GM19455 (cell line): ENCODE measurements around the gene MMP23B.
"Not testable (repeated sequence)": the region's sequence is repeated elsewhere in the genome, so short reads cannot be mapped to it uniquely, and the experiment has no call there.

Experiments used
- ATAC-seq: cut with Tn5 transposase; IDR thresholded peaks from one replicate; pipeline ENCODE4 v1.9.1; 2021; ENCODE audit not compliant: unreplicated experiment

The MMP23B gene

DNA sequence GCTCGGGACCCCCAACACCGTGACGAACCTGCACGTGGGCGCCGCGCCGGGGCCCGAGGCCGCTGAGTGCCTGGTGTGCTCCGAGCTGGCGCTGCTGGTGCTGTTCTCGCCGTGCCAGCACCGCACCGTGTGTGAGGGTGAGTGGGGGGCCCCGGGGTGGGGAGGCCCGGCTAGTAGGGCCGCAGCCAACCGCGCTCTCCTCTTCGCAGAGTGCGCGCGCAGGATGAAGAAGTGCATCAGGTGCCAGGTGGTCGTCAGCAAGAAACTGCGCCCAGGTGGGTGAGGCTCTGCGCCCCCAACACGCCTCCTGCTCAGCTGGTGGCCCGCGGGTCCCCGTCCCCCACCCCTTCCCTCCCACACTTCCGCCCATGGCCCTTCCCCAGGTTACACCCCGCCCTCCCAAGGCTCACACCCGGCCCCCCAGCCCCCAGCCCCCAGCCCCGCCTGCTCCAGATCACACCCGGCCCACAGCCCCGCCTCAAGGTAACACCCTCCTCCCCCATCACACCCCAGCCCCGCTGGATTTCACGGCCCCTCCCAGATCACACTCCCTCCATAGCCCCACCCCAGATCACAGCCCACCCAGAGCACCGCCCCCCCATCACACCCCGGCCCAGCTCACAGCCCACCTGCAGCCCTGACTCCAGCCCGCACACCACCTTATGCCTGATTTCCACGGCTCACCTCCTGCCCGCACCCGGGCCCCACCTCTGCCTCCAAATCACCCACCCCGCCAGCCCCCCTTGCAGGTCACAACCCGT, 2.4 kb upstream of the MMP23B start:
- no peak for ATAC-seq

DNA sequence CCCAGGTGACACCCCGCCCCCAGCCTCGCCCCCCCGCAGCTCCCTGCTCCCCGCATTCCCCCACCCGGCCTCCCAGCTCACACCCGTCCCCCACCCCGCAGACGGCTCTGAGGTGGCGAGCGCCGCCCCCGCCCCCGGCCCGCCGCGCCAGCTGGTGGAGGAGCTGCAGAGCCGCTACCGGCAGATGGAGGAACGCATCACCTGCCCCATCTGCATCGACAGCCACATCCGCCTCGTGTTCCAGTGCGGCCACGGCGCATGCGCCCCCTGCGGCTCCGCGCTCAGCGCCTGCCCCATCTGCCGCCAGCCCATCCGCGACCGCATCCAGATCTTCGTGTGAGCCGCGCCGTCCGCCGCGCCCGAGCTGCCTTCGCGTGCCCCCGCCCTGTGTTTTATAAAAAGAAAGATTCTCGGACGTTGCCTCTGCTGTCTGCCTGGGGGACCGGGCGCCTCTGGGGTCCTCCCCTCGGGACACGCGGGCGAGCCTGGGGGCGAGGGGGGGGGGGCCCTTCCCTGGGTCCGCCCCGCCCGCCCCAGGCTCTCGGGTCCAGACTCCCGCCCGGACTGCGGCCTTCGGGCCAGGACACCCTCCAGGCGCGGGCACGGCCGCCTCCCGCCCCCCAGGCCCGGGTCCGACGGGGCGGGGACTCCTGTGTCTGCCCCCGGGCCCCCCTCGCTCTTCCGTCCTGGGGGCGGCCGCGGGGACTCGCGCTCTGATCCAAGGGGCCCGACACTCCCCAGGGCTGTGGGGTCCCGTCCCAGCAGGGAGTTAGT, 1.6 kb upstream of the MMP23B start:
- peak; percentile 55 for ATAC-seq

DNA sequence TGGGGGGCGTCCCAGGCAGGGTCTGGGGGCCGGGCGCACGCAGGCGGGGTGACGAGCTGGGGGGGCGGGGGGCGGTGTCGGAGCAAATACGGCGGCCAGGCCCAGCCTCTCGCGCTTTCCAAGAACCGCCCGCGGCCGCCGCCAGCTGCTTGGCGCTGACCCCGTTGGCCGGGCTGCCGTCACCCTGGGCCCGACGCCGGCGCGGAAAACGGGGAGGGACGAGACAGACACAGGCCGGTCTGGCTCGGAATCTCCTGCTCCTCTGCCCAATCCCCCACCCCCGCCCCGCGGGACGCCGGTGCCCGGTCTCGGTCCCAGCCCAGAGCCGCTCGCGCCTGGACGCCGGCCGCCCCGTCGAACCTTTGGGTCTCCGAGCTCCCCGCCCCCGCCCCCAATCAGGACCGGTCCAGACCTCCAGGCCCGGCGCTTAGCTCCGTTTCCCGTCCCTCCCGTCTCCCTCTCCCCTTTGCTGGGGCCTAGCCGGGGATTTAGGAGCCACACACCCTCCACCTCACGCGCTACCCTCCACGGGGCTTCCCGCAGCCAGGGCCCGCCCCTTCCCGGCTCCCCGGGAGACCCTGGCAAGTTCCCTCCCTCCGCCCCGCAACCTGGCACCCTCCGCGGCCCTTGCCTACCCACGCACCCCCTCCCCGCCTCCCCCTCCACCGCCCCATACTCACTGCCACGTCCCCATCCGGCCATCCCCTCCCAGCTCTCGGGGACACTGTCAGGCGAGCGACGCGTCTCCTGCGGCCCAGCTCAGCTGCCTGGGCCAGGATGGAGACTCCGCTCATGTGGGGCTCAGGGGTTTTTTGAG, 800 bp upstream of the MMP23B start:
- no peak for ATAC-seq

DNA sequence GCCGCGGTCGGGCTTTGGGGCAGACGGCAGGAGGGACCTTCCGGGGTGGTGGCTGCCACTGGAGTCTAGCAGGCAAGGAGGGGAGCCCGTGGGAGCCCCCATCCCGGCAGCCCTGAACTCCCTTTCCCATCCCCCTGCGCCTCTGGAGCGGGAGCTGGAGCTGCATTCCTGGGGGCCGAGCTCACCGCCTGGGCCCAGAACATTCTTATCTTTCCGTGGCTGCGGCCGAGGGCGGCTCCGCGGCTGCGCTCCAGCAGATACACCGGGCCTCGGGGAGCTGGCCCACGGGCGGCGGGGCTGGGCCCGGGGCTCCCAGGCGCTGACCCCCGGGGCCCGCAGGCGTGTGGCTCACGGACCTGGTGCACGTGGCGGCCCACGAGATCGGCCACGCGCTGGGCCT, 1.4 kb downstream of the MMP23B start:
- ATAC-seq = not testable (repeated sequence)

DNA sequence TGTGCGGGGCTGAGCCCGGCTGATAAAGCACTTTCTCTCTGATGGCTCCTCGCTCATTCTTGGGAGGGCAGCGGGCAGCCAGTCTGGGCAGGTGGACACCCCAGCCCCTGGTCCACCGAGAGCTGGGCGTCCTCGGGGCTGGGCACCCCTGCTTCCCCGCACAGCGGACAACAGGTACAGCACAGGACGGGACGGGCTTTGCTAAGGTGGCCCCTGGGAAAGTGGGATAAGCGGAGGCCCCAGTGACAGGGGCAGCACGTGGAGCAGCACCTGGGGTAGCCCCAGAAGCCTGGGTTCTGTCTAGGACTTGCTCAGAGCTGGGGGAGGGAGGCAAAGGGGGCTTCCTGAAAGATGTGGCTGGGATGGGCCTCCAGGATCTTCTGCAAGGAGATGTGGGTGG, 2.6 kb downstream of the MMP23B start:
- not testable (repeated sequence) for ATAC-seq

DNA sequence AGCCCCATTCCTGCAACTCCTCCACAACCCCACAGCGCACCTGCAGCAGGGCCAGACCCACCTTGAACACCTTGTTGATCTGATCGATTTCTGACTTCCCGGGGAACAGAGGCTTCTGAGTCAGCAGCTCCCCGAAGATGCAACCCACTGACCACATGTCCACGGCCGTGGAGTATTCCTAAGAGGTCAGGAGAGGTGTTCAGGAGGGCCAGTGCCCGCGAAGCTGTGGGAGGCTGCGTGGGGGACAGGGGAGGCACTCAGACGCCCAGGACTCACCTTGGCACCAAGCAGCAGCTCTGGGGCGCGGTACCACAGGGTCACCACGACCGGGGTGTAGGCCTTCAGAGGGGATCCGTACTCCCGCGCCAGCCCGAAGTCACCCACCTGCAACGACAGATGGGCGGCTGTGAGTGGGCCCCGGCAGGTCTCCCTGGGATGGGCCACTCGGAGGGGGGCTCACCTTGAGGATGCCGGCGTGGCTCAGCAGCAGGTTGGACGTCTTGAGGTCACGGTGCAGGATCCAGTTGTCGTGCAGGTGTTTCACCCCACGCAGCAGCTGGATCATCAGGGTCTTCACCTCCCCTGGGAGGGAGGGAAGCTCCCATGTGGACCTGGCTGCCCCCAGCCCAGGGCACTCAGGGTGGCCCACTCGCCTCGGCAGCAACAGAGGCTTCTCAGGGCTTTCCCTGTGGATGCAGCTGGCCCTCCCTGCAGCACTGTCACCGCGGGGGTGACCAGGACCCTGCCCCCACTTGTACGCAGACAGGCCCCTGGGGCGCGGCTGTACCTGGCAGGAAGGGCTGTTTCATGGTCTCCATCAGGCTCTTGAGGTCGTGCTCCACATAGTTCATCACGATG, 4.9 kb downstream of the MMP23B start:
- not testable (repeated sequence) for ATAC-seq

DNA sequence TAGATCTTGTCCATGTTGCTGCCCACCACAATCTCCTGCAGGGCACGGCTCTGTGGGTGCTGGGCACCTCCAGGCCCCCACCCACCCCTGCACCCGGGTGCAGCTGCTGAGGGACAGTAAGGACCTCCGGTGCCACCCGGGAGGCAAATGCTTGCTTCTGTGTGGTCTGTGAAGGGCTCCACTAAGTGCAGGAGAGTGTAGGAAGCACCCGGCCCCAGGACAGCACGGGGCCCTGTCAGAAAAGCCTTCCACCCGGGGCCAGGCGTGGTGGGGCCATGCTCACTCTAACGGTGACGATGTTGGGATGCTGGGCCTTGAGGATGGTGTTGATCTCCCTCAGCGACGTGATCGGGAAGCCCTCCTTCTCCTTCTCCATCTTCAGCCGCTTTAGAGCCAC, 5.5 kb downstream of the MMP23B start:
- ATAC-seq = not testable (repeated sequence)

DNA sequence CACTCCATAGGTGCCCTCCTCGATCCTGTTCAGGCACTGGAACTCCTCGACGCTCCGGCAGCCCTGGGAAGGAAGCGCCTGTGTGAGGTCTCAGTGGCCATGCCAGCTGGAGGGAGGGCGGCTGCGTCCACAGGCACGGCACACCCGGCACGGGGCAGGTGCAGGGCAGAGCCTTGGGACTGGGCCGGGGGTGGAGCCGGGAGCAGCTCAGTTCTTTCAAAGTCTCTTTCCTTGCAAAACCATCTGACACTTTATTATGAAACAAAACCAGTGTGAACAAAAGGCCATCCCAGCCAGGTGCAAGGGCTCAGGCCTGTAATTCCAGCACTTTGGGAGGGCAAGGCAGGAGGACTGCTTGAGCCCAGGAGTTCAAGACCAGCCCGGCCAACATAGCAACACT, 6.6 kb downstream of the MMP23B start:
- not testable (repeated sequence) for ATAC-seq

DNA sequence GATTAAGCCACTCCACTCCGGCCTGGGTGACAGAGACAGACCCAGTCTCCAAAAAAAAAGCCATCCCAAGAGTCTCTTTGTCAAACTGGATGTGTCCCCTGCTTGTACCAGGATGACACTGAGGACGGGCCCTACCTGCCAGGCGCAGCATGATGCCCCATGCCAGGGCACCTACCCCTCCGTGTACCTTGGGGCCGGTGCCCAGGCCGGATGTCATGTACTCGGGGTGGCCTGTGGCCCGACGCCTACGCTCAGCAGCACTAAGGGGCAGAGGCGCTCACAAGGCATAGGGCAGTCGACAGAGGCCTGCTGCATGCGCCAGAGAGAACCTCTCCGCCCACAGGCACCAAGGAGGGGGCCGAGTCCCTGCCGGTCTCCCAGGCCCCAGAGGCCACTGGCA, 7.4 kb downstream of the MMP23B start:
- ATAC-seq = not testable (repeated sequence)

DNA sequence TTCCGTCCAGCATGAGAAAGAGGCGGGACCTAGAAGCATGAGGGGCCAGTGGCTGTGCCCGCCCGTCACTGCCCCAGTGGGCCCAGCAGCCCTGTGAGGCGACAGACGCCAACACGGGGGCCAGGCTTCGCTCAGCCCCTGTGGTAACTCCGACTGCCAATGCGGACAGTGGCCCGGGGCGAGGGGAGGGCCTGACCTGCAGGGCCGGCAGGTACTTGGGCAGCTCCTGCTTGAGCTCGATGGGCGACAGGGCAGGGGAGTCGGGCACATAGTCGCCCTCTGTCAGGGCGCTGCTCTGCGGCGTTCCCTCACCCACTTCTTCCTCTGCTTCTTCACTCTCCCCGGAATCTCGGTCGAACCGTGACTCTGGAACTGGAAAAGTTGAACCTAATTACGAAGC, 8.1 kb downstream of the MMP23B start:
- not testable (repeated sequence) for ATAC-seq

DNA sequence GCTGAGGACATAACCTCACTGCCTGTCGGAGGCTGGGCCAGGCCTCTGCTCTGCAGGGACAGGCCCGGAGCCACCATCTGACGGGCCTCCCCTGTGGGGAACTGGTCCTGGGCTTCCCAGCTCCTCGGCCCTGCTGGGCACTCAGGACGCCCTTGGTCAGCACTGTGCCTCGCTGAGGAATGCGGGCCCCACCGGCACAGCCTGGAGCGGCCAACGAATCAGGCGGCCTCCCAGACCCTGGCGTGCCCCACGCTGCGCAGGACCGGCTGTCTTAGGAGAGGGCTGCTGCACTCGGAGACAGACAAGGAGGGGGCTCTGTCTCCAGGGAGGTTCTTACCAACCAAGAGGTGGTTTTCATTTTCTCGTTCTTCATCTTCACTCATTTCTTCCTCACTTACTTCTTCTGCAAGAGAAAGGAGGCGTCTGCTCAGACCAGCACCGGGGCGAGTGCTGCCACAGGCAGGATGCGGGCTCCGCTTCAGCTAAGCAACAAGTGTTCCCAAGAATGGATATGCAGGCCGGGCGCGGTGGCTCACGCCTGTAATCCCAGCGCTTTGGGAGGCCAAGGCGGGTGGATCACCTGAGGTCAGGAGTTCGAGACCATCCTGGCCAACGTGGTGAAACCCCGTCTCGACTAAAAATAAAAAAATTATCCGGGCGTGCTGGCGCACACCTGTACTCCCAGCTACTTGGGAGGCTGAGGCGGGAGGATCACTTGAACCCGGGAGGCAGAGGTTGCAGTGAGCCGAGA, 8.9 kb downstream of the MMP23B start:
- ATAC-seq = not testable (repeated sequence)

DNA sequence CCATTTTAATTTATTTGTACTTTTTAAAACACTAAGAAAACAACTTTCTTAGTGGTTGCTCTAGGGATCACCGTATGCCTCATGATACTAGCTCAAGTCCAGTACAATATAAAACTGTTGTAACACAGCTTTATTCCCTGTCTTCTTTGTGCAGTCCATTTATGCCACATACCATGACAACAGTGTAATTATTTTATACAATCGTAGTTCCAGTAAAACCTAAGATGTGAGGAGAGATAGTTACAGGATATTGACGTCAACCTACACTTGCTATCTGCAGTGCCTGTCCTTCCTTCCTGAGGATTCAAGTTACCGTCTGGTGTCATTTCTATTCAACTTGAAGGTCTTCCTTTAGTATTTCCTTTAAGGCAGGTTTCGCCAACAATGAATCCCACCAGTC, 14.4 kb downstream of the MMP23B start:
- ATAC-seq = not testable (repeated sequence)

DNA sequence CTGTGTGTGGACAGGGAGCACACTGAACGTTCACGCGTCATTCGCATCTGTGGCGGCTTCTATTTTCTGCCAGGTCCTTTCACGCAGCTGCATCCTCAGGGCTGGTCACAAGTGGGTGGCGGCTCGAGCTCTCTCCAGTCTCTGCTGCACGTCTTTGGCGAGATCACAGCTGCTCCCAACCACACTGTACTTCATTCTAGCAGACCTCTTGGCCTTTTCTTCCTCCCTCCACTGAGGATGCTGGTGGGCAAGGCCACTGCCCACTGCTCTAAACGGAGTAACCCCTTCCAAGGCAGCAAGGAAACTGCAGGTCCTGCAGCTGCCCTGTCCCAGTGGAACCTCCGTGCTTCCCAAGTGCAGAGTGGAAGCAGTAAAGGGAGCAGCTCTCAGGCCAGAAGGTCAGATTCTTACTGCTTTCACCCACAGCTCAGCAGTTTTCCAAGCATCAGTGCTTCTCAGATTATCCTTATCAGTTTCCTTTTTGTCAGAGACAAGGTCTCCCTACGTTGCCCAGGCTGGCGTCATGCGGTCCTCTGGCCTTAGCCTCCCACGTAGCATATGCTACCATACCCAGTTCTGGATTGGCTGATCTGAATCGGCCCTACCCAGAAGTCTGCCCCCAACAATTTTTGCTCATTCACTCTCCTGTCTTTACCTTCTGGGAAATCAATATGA, 15.7 kb downstream of the MMP23B start:
- not testable (repeated sequence) for ATAC-seq

DNA sequence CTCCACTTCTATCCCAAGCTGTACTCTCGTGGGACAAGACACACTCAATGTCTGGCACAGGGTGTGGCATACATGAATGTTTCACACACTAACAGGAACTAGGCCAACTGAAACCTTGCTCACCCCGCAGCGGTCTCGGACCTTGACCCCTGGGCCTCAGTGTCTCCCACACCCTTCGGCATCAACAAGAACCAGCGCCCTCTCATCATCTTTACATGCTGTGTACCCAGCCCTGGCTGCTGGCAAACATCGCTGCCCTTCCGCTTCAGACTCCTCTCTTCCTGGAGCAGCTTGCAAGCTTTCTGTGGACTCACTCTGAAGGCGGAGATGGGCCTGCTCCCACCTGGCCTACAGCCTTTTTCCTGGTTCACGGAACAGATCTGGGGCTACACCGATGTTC, 16.3 kb downstream of the MMP23B start:
- ATAC-seq = not testable (repeated sequence)

DNA sequence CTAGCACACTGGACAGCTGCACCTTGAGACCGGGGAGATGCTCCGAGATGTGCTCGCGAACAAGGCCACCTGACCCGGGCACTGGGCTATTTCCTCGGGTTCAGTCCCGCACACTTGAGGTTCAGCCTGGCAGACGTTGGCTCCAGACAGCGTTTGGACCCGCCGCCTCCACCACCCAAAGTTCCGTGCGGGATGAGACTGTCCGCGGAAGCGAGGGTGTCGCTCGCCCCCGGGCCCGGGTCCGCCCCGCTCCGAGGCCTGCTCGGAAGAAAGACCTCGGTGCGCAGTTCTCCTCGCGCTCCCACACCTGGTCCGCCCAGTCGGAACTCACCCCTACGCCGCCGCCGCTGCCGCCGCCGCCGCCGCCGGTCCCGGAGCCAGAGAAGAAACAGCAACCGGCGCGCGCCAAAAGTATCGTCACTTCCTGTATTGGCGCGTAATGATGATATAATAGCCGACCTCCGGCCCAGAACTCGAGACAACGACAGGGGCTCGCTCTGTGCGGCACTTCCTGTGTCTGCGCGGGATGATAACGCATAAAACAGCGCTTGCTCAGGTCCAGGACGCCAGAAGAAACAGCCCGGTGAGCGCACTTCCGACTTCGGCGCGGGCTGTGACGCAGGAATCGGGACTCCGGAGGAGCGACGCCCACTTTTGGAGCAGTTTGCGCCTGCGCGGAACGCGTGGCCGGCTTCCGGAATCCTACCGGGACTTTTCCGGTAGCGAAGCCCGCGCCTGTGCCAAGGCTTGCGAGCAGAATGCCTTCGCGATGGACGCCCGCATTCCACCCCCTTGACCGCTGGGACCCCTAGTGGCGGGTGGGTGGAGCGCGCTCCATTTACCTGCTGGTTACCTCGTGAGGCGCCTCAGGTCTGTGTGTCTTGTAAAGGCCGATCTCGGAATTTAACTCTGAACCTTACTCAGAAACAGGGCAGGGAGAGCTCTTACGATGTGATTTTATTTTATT, 26.9 kb downstream of the MMP23B start, which contains the start of gene CDK11B:
Gene CDK11B (minus strand): TSS at position 422 of the 967 bp plus-strand sequence. CDS start 1,519 bp downstream, outside the sequence.
- ATAC-seq = peak; percentile 66

DNA sequence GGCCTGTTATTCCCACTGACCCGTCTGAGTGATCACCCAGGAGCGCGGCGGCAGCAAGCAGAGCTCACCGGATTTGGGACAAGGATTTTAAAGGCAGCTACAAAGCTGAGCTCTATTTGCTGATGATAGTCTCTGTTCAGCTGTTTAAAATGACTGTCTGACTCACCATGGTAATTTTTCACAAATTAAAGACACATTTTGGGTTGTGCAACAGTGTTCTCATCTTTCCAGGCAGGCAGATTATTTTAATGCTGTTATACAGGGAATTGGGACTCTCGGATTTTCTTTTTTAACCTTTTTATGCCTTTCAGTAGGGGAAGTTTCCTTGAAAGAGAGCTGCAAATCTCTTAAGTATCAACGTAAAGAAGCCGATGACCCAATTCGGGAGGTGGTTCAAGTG, 30.4 kb downstream of the MMP23B start:
- ATAC-seq = not testable (repeated sequence)

DNA sequence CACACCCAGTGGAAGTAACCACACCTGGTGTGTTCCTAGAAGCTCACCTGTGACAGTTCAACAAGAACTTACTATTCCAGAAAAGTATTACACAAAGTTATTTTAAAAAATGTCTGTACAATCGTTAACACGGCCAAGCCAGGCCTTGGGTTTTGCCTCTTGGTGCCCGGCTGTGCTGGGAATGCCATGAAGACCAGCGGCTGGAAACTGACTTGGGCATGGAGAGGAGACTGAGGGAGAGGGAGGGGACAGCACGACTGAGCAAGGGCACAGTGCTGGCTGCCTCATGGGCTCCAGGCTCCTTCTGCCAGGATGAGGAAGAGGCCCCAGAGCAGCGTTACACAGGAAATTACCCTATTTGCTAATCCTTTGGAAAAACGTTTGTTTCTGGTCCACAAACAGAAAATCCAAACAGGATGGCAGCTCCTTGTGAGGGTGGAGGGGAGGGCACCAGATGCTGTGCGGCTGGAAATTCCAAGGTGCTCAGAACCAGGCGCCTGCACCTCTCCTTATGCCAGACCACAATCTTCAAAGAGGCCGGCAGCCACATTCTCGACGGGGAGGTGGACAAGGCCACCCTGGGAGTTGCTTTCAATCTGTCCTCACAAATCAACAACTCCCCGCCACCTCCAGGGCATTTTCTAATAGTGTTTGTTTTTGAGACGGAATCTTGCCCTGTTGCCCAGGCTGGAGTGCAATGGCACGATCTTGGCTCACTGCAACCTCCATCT, 31.0 kb downstream of the MMP23B start:
- not testable (repeated sequence) for ATAC-seq
